HG02970 (cell line): ENCODE measurements around the gene SARS1.
"Not testable (repeated sequence)": the region's sequence is repeated elsewhere in the genome, so short reads cannot be mapped to it uniquely, and the experiment has no call there.

Experiments
- ATAC-seq: cut with Tn5 transposase; IDR thresholded peaks from one replicate; pipeline ENCODE4 v1.9.1; 2021; ENCODE audit warnings: mild to moderate bottlenecking, moderate library complexity, moderate number of reproducible peaks; ENCODE audit not compliant: unreplicated experiment, low FRiP score

The SARS1 gene

DNA sequence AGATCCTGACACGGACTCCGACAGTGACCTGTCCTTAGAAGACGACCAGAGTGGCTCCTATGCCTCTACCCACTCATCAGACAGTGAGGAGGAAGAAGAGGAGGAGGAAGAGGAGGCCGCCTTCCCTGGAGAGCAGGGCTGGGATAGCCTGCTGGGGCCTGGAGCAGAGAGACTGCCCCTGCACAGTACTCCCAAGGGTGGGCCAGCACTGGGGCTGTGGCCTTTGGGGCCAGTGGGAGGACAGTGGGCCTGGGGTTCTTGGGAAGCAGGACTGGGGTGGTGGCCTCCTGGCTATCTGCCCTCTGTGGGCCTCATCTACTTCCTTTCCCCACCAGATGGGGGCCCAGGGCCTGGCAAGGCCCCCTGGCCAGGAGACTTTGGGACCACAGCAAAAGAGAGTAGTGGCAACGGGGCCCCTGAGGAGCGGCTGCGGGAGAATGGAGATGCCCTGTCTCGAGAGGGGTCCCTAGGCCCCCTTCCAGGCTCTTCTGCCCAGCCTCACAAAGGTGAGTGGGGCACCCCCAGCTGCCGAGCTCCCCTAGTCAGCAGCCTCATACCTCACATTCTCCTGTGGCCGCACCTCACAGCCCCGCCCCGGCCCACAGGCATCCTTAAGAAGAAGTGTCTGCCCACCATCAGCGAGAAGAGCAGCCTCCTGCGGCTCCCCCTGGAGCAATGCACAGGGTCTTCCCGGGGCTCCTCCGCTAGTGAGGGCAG, 59.3 kb downstream of the SARS1 start:
- no peak for ATAC-seq

GRCh38 chr1:109273570-109274288, 60.0 kb downstream of the SARS1 start:
- ATAC-seq, result no peak

- ATAC-seq, result no peak
Observed at GRCh38 chr1:109274533-109275476, 61.1 kb downstream of the SARS1 start.

GRCh38 chr1:109275706-109276345, 62.1 kb downstream of the SARS1 start:
- no peak for ATAC-seq

DNA sequence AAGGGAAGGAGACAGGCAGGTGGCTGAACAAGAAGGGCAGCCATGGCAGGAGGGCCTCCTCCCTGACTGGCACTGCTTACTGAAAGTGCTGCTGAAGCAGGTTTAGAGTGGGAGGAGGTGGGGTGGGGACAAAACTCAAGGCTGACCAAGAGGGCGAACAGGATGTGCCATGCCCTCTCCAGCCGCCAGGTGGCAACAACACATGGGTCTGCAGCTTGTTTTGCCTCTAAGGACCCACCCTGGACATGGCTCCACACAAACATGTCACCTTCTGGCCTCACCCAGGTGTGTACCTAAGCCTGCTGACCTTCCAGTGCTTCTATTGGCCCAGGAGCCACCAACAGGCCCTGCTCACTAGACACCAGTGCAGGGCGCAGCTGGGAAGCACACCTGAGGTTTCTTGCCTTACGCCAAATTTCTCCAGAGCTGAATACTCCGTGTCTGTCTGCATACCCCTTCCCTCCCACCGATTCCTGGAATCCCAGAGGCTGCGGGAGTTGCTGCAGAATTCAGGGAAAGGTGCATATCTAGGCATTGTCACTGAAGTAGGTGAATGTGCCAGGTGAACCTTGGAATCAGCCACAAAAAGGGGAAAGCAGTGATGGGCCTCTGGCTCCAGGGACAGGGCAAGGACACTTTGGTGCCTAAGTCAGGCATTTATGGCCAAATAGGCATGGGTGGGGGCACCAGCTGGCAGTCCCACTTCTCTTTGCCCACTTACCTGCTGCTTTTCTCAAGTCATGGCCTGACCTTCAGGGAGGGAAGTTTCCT, 63.9 kb downstream of the SARS1 start:
- no peak for ATAC-seq

GRCh38 chr1:109279615-109280278, 66.0 kb downstream of the SARS1 start:
- ATAC-seq, result no peak

GRCh38 chr1:109280862-109281261, 67.1 kb downstream of the SARS1 start:
- no peak for ATAC-seq

DNA sequence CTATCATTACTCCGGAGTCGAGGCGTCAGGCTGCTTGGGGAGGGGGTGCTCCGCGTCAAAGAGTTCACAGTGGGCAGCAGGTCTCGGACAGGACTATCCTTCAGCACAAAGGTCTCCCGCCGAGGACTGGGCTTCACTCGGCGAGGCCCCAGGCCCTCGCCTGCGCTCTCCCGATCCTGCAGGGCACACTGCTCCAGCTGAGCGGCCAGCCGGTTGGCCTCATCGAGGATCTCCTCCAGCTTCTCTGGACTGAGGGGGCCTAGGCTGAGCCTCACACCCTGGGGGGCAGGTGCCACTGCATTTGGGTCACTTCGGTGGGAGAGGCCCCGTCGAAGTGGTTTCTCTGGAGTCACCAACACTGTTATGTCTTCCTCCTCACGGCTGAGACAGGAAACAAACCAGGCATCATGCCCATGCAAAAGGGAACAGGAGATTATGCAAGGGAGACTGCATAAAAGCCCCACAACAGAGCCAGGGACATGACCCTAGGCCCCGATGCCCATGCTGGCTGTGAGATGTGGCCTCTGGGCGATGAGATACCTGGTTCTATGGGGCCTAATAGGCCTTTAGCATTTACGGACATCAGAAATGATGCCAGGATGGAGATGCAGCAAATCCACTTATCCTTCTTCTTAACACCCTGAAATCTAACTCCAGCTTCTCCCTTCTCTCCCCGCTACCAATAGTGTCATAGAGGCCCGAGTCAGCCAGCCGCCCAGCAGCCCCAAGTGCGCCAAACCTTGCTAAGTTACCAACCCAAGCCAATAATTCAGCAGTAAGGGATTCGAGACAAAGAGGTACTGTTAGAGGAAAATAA, 68.2 kb downstream of the SARS1 start:
- ATAC-seq, result no peak

DNA sequence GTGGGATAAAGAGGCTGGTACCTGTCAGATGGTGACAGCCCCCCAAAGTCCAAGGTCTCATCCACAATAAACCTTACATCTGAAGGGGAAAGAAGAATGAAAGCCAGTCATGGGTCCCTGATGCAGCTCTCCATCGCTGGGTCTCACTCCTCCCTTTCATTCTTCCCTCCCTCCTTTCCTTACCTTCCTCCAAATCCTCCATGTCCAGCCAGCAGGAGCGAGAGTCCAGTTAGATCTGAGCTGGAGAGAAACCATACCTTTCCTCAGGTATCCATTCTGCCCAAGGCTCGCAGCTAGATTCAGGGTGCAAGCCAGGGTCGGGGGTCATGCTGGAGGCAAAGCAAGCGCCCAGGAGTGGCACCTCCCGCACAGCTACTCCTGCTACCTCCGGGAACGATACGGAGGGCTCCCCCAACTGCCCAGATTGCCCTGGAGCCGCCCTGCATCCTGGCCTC, 68.8 kb downstream of the SARS1 start:
- no peak for ATAC-seq

DNA sequence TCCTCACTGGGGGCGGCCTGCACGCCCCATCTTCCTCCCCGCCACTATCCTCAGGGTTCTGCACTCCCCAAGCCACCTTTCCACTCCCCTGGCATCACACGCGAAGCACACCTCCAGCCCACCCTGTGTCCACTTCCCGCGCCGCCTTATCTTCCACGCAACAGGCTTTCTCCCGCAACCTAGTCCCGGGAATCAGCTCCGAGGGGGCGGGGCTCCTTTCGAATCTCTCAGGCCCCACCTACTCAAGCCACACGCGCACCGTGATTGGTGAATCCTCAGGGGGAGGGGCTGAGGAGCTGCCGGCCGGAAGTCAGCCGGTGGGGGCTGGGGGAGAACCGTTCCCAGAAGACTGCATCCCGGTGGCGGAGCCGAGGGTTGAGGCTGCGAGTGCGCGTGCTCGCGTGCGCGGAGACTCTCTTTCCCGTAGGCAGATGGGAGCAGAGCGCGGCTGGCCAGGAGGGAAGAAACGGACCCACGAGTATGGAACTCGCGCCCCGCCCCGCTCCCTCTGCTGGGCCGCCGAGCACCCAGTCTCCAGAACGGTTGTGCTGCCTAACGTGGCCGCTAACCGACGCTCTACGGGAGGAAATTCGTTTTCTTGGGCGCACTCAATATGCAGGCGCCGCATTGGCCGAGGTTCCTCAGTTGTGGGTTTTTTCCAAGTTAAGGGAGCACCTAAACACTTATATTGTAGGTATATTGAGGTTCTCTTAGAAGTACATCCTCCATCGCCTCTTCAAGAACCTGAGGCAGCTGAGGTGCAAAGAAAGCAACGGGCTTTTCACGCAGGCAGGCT, 69.4 kb downstream of the SARS1 start, which contains the start of gene PSRC1:
Gene PSRC1, minus strand, starts transcription at position 194 of the 796 bp plus-strand sequence.
- ATAC-seq, result peak; percentile 82

DNA sequence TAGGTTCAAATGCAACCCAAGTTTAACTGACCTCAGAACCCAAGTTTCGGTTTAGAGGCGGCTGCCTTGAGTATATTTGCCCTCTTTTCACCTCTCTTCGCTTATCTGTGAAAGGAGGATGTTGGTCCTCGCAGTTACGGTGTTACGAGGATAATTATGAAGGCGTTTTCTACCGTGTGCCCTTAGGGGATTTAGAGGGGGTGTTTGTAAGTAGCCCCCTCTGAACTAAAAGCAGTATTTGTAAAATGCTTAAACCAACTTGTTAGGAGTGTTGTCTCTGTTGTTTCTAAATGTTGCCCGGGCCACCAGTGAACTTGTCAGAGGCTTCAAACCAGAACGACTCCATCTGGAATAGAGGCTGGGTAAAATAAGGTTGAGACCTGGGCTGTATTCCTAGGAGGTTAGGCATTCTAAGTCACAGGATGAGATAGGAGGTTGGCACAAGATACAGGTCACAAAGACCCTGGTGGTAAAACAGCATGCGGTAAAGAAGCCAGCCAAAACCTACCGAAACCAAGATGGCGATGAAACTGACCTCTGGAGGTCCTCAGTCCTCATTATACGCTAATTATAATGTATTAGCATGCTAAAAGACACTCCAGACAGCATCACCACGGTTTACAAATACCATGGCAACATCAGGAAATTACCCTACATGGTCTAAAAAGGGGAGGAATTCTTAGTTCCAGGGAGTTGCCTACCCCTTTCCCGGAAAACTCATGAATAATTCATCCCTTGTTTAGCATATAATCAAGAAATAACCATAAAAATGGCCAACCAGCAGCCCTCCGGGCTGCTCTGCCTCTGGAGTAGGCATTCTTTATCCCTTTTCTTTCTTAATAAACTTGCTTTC, 70.3 kb downstream of the SARS1 start:
- ATAC-seq, result no peak

DNA sequence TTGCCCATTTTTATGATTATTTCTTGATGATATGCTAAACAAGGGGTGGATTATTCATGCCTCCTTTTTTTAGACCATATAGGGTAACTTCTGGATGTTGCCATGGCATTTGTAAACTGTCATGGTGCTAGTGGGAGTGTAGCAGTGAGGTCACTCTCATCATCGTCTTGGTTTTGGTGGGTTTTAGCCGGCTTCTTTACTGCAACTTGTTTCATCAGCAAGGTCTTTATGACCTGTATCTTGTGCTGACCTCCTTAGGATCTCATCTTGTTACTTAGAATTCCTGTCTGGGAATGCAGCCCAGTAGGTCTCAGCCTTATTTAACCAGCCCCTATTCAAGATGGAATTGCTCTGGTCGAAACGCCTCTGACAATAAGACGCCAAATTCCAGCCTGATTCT, 73.0 kb downstream of the SARS1 start:
- ATAC-seq, result not testable (repeated sequence)
